Activated CD4-positive, alpha-beta T cell treated with anti-CD3 and anti-CD28 coated beads for 4 hours (primary cell): Measurements from ENCODE around the gene PPTC7.
"Not testable (repeated sequence)": the region's sequence is repeated elsewhere in the genome, so short reads cannot be mapped to it uniquely, and the experiment has no call there.

Source experiments
- DNase-seq, 2 donors: peaks; one replicate each; pipeline ENCODE4 v3.0.0-alpha.2; 2020

PPTC7 gene

DNA sequence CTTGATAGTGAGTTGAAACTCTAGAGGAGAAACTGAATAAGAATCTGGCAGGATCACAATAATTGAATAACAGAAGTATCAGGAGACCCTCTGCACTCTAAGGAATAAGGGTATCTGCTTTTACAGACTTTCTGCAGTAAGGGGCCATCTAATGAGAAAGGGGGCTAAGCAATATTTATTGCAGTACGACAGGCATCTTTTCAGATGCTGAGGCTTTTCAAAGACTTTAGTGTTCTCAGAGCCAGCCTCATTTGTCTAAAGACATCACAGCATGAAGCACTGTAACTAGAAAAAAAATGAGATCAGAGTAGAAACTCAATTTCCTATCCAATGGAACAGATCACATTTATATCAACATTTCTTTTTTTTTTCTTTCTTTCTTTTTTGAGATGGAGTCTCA is 22.2 kb downstream of the PPTC7 start:
- DNase-seq: no peak

DNA sequence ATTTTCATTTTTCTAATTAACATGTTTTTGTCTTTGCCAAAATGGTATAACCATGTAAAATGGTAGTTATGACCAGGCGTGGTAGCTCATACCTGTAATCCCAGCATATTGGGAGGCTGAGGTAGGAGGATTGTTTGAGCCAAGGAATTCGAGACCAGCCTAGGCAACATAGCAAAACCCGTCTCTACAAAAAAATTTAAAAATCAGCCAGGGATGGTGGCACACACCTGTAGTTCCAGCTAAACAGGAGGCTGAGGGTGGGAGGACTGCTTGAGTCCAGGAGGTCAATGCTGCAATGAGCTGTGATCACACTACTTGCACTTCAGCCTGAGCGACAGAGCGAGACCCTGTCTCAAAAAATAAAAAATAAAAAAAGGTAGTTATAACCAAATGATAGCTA is 23.1 kb downstream of the PPTC7 start:
- no peak for DNase-seq

DNA sequence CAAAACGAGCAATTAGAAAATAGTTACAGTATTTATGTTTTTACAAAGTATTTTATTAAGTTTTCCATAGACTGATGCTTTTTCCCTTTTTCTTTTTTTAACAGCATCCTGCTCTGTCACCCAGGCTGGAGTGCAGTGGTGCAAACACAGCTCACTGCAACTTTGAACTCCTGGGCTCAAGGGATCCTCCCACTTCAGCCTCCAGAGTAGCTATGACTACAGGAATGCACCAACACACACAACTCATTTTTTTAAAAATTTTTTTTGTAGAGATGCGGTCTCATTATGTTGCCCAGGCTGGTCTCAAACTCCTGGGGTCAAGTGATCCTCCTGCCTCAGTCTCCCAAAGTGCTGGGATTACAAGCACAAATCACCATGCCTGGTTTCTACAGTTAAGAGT is 24.2 kb downstream of the PPTC7 start:
- DNase-seq: not testable (repeated sequence)

DNA sequence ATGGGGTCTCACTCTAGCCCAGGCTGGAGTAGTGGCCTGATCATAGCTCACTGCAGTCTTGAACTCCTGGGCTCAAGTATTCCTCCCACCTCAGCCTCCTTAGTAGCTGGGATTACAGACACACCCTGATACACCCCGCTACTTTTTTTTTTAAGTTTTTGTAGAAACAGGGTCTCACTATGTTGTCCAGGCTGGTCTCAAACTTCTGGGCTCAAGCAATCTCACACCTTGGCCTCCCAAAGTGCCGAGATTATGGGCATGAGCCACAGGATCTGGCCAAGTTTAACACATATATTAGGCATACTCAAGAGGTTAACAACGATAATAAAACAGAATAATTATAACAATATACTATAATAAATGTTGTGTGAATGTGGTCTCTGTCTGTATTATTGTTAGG is 25.8 kb downstream of the PPTC7 start:
- DNase-seq: no peak

DNA sequence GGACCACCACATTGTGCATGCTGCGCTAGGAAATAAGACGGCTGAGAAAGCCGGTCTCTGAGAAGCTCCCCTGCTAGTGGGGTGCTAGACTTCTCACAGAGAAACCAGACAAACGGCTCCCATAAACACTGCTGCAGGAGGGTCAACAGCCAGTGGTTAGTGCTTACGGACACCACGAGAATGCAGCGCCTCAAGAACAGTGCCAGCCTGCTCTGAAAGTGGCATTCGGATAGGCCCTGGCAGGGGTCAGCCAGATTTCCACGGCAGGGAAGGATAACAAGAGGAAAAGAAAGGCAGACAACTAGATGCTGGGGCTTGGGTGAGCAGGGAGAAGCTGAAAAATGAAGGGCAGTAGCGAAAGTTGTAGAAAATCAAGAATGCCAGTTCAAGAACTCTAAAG is 26.4 kb downstream of the PPTC7 start:
- DNase-seq: no peak

DNA sequence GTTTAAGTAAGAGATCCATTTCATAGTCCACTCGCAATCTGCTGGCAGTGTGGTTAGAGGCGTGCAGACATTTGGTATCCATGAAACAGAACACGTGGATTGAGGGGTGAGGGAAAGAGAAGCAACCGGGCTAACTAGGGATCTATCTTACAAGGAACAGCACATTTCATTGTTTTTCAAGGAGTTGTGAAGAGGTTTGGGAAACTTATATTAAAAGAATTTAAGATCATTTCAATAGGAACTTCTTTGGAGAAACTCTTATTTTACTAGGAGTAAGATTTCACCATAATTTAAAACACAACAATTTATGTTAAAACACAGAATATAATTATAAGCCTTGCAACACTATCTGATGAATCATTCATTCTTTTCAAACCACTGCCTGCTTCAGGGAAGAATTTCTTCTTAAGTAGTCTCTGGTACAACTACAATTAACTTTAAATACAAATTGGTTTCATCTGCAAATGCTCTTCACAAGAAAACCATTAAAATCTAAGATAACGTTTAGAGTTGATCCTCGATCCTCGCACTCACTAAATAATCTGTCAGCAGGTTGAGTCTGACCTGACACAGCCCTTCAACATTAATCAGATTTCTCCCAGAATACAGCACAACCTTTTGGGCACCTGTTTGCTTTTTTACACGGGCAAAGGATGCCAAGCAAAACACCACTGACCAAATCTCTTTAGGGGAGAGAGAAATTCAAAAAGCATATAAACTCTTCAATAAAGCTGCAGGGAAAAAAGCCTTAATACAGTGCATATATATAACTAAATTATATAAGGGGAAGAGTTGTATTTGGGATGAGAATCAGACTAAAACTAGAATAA is 27.3 kb downstream of the PPTC7 start:
- DNase-seq: no peak

DNA sequence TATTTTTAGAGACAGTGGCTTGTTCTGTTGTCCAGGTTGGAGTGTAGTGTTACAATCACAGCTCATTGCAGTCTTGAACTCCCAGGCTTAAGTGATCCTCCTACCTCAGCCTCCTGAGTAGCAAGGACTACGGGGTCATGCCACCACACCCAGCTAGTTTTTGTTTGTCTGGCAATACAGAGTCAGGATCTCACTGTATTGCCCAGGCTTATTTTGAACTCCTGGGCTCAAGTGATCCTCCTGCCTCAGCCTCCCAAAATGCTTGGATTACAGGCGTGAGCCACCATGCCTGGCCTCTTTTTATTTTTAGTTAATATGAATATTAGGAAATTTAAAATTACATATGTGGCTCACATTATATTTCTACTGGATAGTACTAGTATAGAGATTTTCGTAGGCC is 28.9 kb downstream of the PPTC7 start:
- no peak for DNase-seq

DNA sequence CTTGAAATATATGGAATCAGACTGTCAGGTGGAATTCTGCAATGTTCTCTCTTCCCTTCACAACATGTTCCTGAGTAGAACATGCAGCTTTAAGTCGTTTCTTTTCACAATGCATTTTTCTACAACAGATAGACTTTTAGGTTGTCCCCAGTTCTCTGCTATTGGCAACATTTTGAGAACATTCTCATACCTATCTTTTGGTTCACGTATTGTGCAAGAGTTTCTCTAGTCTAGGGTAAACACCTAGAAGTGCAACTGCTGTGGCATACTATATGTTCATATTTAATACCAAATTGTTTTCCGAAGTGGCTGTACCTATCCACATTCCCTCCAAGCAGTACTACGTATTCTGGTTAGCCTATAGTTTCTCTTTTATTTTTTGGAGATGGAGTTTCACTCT is 32.1 kb downstream of the PPTC7 start:
- no peak for DNase-seq

DNA sequence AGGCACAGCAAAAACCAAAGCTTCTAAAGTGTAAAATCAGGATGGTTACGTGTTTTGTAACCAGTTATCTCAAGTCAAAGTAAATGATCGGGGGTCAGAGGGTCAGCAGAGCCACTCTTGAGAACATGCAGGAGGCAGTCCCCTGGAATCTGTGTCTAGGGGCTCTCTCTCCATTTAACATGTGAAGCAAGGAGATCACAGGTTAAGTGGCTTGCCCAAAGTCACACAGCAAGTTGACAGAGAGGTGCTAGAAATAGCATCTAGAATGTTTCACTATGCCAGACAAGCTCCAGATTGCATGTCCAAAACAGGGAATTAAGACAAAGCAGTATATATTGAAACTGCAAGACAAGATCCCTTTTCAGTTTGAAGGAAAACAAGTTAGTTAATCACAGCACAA is 33.4 kb downstream of the PPTC7 start:
- DNase-seq: no peak

DNA sequence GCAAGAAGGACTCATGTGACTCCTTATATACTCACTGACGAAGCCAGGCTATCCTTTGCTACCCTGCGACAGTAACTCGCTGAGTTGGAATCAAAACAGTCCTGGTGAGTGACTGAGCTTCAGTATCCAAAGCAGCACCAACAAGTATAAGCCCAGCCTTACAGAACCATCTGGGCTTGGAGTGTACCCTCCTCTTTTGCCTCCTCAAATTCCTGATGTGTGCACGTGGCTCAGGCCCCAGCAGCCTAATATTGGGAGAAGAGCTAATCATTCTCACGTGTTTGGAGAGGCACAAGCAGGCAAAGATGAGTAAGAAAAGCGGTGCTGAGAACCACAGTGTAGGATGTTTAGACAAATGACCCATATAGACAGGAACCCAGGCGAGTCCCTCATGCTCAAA is 34.4 kb downstream of the PPTC7 start:
- DNase-seq: no peak

DNA sequence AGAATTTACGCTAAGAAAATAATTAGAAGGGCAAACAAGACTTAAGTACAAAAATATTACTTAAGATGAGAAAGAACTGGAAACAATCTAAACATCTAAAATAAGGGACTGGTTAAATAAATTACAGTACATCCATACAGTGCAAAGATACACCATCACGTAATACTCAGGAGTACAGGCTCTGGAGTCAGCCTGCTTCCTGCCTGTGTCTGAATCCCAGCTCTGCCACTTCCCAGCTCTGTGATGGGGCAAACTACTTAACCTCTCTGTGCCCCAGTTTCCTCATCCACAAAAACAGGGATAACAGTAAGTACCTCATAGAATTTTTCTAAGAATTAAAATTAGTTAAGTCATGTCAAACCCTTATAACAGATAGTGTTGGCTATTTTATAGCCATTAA is 36.0 kb downstream of the PPTC7 start:
- DNase-seq: no peak

DNA sequence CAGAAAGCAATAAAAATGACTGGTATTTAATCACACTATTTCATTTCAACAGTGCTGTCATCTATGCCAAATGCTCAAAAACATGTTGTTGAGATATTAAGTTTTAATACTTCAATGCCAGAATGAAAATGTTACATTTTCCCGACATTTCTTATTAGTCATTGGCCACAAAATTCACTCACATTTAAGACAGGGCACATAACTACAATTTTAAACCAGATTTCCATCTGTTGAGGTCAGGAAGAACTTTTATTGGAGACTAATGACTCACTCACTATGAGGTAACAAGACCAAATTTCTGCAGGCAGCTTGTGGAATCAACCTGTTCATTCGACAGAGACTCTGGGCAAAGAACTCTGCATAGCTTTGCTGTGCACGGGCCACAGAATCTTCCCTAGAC is 36.8 kb downstream of the PPTC7 start:
- DNase-seq: no peak

DNA sequence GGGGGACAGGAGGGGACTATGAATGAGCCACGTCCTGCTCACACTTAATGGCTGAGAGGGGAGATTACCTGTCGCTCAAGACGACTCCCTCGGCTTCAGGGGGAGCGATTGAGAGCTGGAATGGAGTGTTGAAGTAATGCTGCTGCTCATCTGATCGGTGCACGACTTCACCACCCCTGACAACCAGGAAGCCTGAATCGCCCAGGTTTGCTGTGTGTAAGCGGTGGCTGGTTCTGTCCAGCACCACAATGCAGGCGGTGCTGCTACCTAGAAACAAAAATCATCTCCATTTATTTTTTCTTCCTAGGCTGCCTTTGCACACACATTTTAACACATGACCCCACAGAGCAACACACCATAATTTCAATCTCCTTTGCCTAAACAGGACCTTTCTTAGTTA is 37.3 kb downstream of the PPTC7 start:
- no peak for DNase-seq

DNA sequence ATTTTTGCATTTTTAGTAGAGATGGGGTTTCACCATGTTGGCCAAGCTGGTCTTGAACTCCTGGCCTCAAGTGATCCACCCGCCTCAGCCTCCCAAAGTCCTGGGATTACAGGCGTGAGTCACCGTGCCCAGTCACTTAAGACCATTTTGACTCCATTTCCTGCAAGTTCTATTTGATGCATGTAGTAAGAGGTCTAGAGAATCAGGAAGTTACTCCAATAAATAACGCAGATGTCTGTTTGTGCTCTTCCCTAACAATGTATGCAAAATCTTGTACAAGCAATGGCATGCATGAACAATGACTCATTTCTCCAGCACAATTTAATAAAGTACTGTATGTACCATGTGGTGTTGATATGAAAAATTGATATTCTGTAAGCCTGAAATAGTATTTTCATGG is 37.9 kb downstream of the PPTC7 start:
- DNase-seq: not testable (repeated sequence)

DNA sequence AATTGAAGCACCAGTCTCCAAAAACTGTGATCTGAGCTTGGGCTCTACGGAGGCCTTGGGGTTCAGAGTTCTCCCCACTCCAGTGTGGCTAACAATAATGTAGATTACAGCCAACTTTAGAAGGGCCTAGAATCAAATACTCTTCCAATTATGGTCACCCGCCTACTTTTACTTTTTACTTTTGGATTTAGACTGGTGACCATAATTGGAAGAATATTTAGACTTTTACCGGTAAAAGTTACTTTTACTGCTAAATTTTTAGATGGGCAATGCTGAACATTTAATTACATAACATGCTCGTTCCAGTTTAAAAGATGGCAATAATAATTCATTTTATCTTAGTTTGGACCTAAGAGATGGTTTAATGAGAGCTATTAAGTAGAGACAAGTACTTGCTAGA is 39.2 kb downstream of the PPTC7 start:
- no peak for DNase-seq

DNA sequence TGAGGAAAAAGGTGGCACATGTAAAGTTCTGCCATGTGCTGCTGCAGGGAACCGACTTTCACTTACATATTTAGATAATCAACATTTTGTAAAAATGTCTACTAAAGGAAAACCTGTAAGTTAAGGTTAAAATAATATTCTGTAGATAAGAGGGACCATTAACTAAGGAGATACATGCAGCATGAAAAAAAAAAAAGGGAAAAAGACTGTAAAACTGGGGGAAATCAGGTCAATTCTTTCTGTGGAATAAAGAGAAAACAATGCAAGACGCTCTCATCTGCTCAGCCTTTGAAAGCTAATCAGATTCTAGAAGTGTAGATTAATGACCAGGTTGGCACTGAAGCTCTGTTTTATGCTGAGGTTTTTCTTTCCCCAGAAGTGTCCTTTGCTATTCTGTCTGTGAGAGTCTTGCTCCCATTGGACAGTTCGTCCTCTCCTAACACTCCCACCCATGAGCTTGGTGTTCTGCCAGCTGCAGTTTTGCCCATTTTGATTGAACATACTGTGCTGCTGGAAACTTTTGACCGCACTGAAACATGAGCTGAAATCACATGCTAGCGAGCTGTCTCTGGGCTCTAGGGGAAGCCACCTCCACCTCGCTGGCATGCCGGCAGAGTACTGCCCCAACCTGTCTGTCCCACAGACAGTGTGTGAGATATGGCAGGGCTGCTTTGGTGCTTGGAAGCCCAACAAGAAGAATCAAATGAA is 39.7 kb downstream of the PPTC7 start:
- DNase-seq: no peak

DNA sequence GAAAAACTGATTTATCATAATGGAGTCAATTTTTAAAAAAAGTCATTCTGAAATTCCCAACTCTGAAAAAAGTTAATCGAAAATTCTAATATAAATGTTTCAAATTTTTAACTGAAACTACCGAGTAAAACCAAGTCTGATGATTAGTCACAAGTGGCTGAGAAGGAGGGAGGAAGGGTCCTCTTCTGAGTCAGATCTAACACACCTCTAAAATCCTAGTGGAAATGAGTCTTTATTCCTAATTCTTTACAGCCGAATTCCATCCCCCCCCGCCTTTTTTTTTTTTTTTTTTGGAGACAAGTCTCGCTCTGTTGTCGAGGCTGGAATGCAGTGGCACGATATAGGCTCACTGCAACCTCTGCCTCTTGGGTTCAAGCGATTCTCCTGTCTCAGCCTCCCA is 43.1 kb downstream of the PPTC7 start:
- DNase-seq: no peak

DNA sequence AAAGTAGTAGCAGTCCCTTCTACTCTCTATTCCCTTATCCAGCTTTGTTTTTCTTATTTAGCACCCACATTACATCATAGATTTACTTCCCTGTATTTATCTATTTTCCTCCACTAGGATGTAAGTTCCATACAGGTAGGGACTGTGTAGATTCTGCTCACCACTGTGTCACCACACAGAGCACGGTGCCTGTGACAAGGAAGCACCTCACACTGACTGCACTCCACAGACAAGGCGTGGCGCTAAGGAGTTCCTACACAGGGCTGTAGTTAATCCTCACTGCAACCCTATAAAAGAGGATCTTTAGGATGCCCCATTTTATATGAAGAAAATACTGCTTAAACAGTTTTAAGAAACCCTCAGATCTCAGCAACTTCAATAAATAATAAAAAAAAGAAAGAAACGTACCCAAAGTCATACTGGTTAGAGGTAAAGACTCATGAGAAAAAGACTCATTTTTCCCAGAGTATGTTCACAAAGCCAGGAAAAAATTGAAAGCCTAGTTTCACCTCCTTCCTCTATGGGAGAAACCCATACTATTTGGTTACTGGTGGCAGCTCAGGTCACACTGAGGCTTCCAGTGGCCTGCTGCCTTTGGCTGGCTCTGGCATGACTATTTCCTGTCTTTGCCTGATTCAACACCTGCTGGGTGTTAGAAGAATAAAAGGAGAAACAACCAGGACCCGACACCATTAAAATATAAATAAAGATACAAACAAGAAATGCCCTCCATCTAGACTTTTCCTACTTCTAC is 44.1 kb downstream of the PPTC7 start:
- no peak for DNase-seq

DNA sequence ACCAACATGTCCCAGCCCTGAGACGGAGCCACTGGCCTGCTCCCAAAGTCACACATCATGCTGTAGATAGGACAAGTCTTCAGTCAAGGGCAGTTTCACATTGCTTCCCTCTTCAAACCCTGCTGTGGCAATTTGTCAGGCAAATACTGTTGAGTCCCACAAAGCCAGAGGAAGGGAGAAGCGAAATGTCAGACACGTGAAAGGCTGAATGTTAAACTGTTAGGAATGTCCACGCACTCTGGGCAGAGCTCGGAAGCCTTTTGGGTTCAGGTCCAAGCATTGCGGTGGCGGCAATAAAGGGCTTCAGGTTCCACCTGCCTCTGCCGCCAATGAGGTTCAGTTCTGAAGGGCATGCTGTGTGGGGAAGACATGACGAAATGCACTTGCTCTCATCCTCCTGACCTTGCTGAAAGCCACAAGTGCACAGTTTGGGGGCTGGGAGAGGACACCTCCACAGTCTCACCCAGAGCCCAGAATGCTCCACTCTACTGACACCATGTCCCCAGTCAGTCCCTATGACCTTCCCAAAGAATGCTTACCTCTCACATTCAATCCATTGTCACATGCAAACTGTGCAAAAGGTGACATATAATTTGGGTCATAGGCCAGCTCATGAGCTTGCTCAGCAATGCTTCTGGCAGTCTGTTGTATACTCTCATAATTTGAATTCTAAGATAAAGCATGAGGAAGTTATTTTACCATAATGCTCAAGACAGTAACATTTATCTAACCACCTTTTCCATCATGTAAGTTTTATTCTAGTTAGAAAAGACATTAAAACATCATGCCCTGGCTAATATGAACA is 45.3 kb downstream of the PPTC7 start:
- DNase-seq: no peak

DNA sequence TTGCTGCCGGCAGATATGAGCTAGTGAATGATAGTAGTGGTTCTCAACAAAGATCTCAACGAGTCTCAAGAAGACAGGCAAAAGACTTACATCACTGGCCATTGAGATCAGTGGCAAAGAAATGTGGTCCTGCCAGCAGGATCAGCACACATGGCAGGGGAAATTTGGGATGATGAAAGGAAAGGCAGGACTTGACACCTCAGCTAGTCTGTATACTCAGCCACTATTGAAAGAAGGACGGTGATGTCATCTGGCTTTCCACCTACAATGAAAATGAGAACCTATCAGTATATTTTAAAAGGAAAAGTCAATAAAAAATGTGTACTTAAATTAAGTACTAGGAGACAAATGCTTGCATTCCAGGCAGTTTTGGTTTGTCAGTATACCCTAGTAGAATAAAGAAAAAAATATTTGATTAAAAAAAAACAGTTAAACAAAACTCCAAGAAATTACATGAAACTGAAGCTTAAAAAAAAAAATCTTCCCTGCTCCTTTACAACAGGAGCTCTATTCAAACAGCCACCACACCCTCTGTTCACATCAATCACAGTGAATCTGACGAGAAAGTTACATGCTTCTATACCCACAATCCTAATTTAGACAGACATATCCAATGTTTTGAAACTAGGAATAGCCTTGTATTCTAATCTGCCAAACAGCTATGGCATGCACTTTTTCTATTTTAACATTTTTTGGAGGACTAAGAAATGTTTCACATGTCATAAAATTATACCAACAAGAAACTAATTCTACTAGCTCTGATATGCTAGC is 46.1 kb downstream of the PPTC7 start:
- no peak for DNase-seq

DNA sequence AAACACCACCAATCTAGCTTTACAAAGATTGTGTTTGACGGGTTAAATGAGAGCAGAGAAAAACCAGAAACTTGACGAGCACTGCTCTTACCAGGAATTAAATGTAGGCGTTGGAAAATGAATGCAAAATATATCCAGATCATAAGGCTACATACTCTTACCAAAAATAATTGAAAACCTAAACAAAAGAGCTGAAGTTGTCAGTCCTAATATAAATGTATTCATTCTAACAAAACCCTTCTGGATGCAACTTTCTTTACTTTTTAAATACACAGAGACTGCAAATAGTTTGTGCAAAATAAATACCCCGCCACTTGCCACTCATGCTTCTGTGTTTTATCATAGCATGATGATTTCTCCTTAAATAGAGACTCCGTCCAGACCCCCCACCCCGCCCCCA is 48.3 kb downstream of the PPTC7 start:
- no peak for DNase-seq

DNA sequence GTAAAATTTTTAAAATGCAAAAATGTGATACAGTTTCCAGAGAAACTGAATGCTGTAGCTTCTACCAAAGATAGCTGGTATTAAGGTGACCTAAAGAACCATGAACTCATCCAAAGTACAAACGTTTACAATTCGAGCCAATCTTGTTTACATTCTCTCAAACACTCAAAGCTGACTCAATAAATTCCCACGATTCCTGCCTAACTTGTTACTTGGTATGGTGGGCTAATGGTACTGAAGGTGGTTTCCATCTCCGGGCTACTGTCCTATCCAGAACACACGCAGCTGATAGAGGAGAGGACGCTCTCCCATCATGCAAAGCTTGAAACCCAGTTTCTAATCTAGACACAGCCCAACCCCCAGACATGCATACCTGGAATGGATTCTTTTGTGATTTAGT is 49.5 kb downstream of the PPTC7 start:
- DNase-seq: no peak
